ENCODE measurements around the gene GLI1. TPM values are rescaled to one million over a fixed set of nuclear protein-coding genes. Genes with fewer than 3 reads are reported as not detected.

The GLI1 gene
- total RNA-seq, 4 donors from 2014 or later, result 1.5 to 3.7 (median 2.9) TPM; not detected in 1

- TF ChIP-seq, protein P1, sequence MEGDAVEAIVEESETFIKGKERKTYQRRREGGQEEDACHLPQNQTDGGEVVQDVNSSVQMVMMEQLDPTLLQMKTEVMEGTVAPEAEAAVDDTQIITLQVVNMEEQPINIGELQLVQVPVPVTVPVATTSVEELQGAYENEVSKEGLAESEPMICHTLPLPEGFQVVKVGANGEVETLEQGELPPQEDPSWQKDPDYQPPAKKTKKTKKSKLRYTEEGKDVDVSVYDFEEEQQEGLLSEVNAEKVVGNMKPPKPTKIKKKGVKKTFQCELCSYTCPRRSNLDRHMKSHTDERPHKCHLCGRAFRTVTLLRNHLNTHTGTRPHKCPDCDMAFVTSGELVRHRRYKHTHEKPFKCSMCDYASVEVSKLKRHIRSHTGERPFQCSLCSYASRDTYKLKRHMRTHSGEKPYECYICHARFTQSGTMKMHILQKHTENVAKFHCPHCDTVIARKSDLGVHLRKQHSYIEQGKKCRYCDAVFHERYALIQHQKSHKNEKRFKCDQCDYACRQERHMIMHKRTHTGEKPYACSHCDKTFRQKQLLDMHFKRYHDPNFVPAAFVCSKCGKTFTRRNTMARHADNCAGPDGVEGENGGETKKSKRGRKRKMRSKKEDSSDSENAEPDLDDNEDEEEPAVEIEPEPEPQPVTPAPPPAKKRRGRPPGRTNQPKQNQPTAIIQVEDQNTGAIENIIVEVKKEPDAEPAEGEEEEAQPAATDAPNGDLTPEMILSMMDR (IDR thresholded peaks at IDR 0.05; ENCODE audit: low read depth), result no peak
Observed at GRCh38 chr12:57454566-57455373, 4.8 kb upstream of the GLI1 start, which contains the start of gene INHBE. Gene INHBE (plus strand): TSS chr12:57455307. CDS start chr12:57455537, 230 bp downstream.

DNA sequence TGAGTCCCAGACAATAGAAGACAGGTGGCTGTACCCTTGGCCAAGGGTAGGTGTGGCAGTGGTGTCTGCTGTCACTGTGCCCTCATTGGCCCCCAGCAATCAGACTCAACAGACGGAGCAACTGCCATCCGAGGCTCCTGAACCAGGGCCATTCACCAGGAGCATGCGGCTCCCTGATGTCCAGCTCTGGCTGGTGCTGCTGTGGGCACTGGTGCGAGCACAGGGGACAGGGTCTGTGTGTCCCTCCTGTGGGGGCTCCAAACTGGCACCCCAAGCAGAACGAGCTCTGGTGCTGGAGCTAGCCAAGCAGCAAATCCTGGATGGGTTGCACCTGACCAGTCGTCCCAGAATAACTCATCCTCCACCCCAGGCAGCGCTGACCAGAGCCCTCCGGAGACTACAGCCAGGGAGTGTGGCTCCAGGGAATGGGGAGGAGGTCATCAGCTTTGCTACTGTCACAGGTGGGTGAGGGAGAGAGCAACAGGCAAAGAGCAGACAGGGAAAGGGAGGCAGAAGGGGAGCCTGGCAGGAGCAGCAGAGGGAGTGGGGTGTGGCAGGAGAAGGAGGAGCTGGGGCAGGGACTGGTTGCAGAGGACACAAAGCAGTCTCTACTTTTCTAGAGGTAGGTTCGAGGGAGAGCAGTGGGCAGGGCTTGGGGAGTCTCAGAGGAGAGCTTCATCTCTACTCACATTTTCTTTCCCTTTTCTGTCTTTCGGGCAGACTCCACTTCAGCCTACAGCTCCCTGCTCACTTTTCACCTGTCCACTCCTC is 4.0 kb upstream of the GLI1 start:
- TF ChIP-seq, protein P1 (IDR thresholded peaks at IDR 0.05; ENCODE audit: low read depth), result no peak

DNA sequence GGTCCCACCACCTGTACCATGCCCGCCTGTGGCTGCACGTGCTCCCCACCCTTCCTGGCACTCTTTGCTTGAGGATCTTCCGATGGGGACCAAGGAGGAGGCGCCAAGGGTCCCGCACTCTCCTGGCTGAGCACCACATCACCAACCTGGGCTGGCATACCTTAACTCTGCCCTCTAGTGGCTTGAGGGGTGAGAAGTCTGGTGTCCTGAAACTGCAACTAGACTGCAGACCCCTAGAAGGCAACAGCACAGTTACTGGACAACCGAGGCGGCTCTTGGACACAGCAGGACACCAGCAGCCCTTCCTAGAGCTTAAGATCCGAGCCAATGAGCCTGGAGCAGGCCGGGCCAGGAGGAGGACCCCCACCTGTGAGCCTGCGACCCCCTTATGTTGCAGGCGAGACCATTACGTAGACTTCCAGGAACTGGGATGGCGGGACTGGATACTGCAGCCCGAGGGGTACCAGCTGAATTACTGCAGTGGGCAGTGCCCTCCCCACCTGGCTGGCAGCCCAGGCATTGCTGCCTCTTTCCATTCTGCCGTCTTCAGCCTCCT is 3.4 kb upstream of the GLI1 start:
- TF ChIP-seq, protein P1 (IDR thresholded peaks at IDR 0.05; ENCODE audit: low read depth), result no peak

DNA sequence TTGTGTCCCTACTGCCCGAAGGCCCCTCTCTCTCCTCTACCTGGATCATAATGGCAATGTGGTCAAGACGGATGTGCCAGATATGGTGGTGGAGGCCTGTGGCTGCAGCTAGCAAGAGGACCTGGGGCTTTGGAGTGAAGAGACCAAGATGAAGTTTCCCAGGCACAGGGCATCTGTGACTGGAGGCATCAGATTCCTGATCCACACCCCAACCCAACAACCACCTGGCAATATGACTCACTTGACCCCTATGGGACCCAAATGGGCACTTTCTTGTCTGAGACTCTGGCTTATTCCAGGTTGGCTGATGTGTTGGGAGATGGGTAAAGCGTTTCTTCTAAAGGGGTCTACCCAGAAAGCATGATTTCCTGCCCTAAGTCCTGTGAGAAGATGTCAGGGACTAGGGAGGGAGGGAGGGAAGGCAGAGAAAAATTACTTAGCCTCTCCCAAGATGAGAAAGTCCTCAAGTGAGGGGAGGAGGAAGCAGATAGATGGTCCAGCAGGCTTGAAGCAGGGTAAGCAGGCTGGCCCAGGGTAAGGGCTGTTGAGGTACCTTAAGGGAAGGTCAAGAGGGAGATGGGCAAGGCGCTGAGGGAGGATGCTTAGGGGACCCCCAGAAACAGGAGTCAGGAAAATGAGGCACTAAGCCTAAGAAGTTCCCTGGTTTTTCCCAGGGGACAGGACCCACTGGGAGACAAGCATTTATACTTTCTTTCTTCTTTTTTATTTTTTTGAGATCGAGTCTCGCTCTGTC is 2.7 kb upstream of the GLI1 start:
- TF ChIP-seq, protein P1 (IDR thresholded peaks at IDR 0.05; ENCODE audit: low read depth), result no peak

DNA sequence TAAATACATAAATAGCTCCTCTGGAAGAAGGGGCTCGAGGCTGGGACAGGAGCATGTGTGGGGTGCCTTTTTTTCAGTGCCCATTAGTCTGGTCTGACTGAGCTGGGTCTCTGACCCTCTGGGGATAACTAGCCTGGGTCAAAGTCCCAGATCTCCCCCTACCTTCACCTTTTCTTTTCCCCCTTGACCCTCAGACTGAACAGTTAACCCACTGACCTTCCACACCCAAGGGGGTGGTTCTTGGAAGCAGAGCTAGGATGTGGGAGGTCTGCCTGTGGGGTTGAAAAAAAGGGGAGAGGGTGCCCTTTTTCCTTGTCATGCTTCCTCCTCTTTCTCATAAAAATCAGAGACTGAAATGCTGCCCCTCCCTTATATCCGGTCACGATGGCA is 925 bp upstream of the GLI1 start:
- TF ChIP-seq, protein P1 (IDR thresholded peaks at IDR 0.05; ENCODE audit: low read depth), result no peak

DNA sequence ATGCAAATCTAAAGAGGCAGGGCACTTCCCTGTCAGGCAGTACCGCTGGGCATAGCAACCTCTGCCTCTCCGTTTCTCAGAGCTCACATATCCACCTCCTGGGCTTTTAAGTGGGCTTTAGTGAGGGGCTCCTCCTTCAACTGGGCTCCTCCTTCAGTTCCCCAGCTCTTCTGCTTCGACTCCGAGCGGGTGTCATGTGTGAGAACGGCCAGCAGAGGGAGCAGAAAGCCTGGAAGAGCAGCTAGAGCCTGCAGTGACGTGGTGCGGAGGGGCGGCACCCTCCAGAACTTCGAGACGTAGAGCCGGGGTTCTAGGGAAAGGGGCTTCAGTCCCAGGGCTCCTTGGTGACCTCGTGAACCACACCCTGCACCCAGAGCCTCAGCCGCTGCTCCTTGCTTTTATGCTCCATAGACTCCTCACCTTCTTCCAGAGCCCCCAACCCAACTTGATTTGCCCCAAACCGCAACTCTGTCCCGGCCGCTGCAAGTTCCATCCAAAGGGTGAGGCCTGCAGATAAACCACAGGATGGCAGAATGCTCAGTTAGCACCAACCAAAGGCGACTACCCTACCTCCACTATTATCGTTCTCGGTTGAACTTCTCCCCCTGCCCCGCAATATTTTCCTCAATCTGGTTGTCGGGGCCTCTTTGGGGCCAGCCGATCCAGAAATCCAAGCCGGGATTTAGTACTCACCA is 383 bp upstream of the GLI1 start:
- TF ChIP-seq, protein P1 (IDR thresholded peaks at IDR 0.05; ENCODE audit: low read depth), result no peak
